ENCODE measurements around the gene UBAP2.

GRCh38 chr9:33931326-33931725 is 117.4 kb downstream of the UBAP2 start:
- no peak for TF ChIP-seq CTCF (IDR thresholded peaks at IDR 0.05)
- TF ChIP-seq POLR2A (IDR thresholded peaks at IDR 0.05) = no peak
